Activated naive CD8-positive, alpha-beta T cell treated with anti-CD3 and anti-CD28 coated beads for 36 hours (primary cell): ENCODE data around the gene PPARA. TPM values are rescaled to one million over a fixed set of nuclear protein-coding genes. Genes with fewer than 3 reads are reported as not detected.
A peak's percentile ranks its signal among the peaks of the same experiment; 100 is the strongest.

ENCODE experiments used
- DNase-seq: peaks from one replicate; pipeline ENCODE4 v3.0.0; 2021
- H3K27ac Mint-ChIP-seq: one replicate; pipeline ENCODE4 v1.8.0; 2022; ENCODE audit warnings: mild to moderate bottlenecking, moderate library complexity, mixed read lengths
- H3K27me3 Mint-ChIP-seq: one replicate; pipeline ENCODE4 v1.8.0; 2022; ENCODE audit warnings: mild to moderate bottlenecking, mixed read lengths
- H3K36me3 Mint-ChIP-seq: one replicate; pipeline ENCODE4 v1.8.0; 2021; ENCODE audit warnings: mild to moderate bottlenecking, mixed read lengths
- H3K4me1 Mint-ChIP-seq: one replicate; pipeline ENCODE4 v1.8.0; 2021; ENCODE audit warnings: mixed read lengths
- H3K4me3 Mint-ChIP-seq: one replicate; pipeline ENCODE4 v1.8.0; 2022; ENCODE audit warnings: mild to moderate bottlenecking, moderate library complexity, mixed read lengths
- H3K9me3 Mint-ChIP-seq: one replicate; pipeline ENCODE4 v1.8.0; 2022; ENCODE audit warnings: mixed read lengths
- total RNA-seq, 2 experiments: library from RNA; stranded (reverse); gene quantifications; one replicate each; pipeline ENCODE4 v1.2.3, GENCODE V29; 2021

PPARA gene
- total RNA-seq, 2 experiments from 2014 or later: 6.0 to 6.4 TPM

- Mint-ChIP-seq H3K4me1 (no peaks in the 10 kb centered on the region), H3K27ac (no peak overlapping the region), H3K9me3 (peaks cover 2% of the 10 kb centered on the region), H3K36me3 (peaks cover 12% of the 10 kb centered on the region), H3K27me3 (no peaks in the 10 kb centered on the region), H3K4me3 (no peak overlapping the region)
- DNase-seq: no peak
These were observed 129.9 kb downstream of the PPARA start for GRCh38 chr22:46280063-46280817.

GRCh38 chr22:46280999-46281623, 130.8 kb downstream of the PPARA start:
- Mint-ChIP-seq H3K27ac (no peak overlapping the region), H3K36me3 (peaks cover 6% of the 10 kb centered on the region), H3K4me1 (no peaks in the 10 kb centered on the region), H3K27me3 (no peaks in the 10 kb centered on the region), H3K9me3 (no peaks in the 10 kb centered on the region), H3K4me3 (no peak overlapping the region)
- DNase-seq: no peak

GRCh38 chr22:46281866-46282678, 131.7 kb downstream of the PPARA start:
- peaks cover 8% of the 10 kb centered on the region for H3K36me3 Mint-ChIP-seq

GRCh38 chr22:46286006-46286405, 135.7 kb downstream of the PPARA start:
- Mint-ChIP-seq H3K4me3 (no peak overlapping the region), H3K27me3 (no peaks in the 10 kb centered on the region), H3K9me3 (no peaks in the 10 kb centered on the region), H3K36me3 (peaks cover 9% of the 10 kb centered on the region), H3K4me1 (peaks cover 6% of the 10 kb centered on the region), H3K27ac (no peak overlapping the region)
- no peak for DNase-seq

More at GRCh38 chr22:46281866-46282678, 131.7 kb downstream of the PPARA start:
- no peak overlapping the region for H3K4me3 Mint-ChIP-seq
- no peak overlapping the region for H3K27ac Mint-ChIP-seq
- H3K9me3 Mint-ChIP-seq: no peaks in the 10 kb centered on the region
- no peaks in the 10 kb centered on the region for H3K4me1 Mint-ChIP-seq
- no peak for DNase-seq
- no peaks in the 10 kb centered on the region for H3K27me3 Mint-ChIP-seq

GRCh38 chr22:46286941-46287872, 136.9 kb downstream of the PPARA start:
- no peak for DNase-seq
- Mint-ChIP-seq H3K9me3 (no peaks in the 10 kb centered on the region), H3K27me3 (no peaks in the 10 kb centered on the region), H3K4me1 (peaks cover 6% of the 10 kb centered on the region), H3K27ac (peak overlapping the region; percentile 76), H3K4me3 (peak overlapping the region; percentile 71), H3K36me3 (peaks cover 11% of the 10 kb centered on the region)

GRCh38 chr22:46287873-46288751, 137.8 kb downstream of the PPARA start:
- Mint-ChIP-seq H3K27me3 (no peaks in the 10 kb centered on the region), H3K9me3 (no peaks in the 10 kb centered on the region), H3K4me3 (peak overlapping the region; percentile 71), H3K36me3 (peaks cover 17% of the 10 kb centered on the region), H3K4me1 (peaks cover 6% of the 10 kb centered on the region), H3K27ac (peak overlapping the region; percentile 76)
- DNase-seq: peak; percentile 39

- Mint-ChIP-seq H3K27ac (no peak overlapping the region), H3K4me1 (peaks cover 9% of the 10 kb centered on the region), H3K36me3 (peaks cover 22% of the 10 kb centered on the region), H3K27me3 (no peaks in the 10 kb centered on the region), H3K4me3 (no peak overlapping the region), H3K9me3 (no peaks in the 10 kb centered on the region)
- no peak for DNase-seq
These were observed 138.5 kb downstream of the PPARA start for GRCh38 chr22:46288846-46289243.

- no peak for DNase-seq
- Mint-ChIP-seq H3K36me3 (peaks cover 22% of the 10 kb centered on the region), H3K4me1 (peaks cover 10% of the 10 kb centered on the region), H3K9me3 (no peaks in the 10 kb centered on the region), H3K4me3 (no peak overlapping the region), H3K27me3 (no peaks in the 10 kb centered on the region), H3K27ac (no peak overlapping the region)
These were observed 139.0 kb downstream of the PPARA start for GRCh38 chr22:46289244-46289891.

- Mint-ChIP-seq H3K27me3 (no peaks in the 10 kb centered on the region), H3K27ac (no peak overlapping the region), H3K36me3 (peaks cover 24% of the 10 kb centered on the region), H3K4me1 (peaks cover 12% of the 10 kb centered on the region), H3K9me3 (no peaks in the 10 kb centered on the region), H3K4me3 (no peak overlapping the region)
- DNase-seq: no peak
These were observed 140.0 kb downstream of the PPARA start for GRCh38 chr22:46290121-46290842.

- DNase-seq: no peak
- Mint-ChIP-seq H3K9me3 (no peaks in the 10 kb centered on the region), H3K36me3 (peaks cover 21% of the 10 kb centered on the region), H3K27me3 (no peaks in the 10 kb centered on the region), H3K27ac (no peak overlapping the region), H3K4me3 (no peak overlapping the region), H3K4me1 (peaks cover 16% of the 10 kb centered on the region)
These were observed 140.8 kb downstream of the PPARA start for GRCh38 chr22:46290843-46291785.

GRCh38 chr22:46292173-46292572, 141.8 kb downstream of the PPARA start:
- Mint-ChIP-seq H3K27me3 (no peaks in the 10 kb centered on the region), H3K27ac (no peak overlapping the region), H3K9me3 (no peaks in the 10 kb centered on the region), H3K4me3 (no peak overlapping the region), H3K4me1 (peaks cover 17% of the 10 kb centered on the region), H3K36me3 (peaks cover 20% of the 10 kb centered on the region)
- no peak for DNase-seq

GRCh38 chr22:46292732-46293131, 142.4 kb downstream of the PPARA start:
- Mint-ChIP-seq H3K36me3 (peaks cover 23% of the 10 kb centered on the region), H3K4me3 (no peak overlapping the region), H3K4me1 (peaks cover 17% of the 10 kb centered on the region), H3K27ac (no peak overlapping the region), H3K9me3 (no peaks in the 10 kb centered on the region), H3K27me3 (peaks cover 5% of the 10 kb centered on the region)
- DNase-seq: no peak
